H1 (cell line): ENCODE results near the gene FGGY. TPM values are rescaled to one million over a fixed set of nuclear protein-coding genes. Genes with fewer than 3 reads are reported as not detected.

Experiments used
- CTCF ChIA-PET: fragments of 300-600 bp; sonication (Branson Sonifier 250); formaldehyde crosslinking; loops from one replicate; lab custom pipeline; 2021; ENCODE audit not compliant: partially characterized antibody; lab: Charles Lee
- POLR2A ChIA-PET: fragments of 300-600 bp; sonication (Branson Sonifier 250); formaldehyde crosslinking; loops from one replicate; lab custom pipeline; 2021; ENCODE audit warnings: inconsistent platforms; ENCODE audit not compliant: partially characterized antibody; lab: Charles Lee
- DNase-seq, 2 experiments: peaks; one replicate each; pipeline versions ENCODE4 v3.0.0 to v3.0.0-alpha.2; 2010 to 2022; ENCODE audit warnings: low spot score in 2 of 2, low read depth in 1 of 2, mixed read lengths in 1 of 2
- FAIRE-seq: peaks from 2 replicates; lab custom pipeline; 2011; peaks lifted over from hg19 to GRCh38; lab: Jason Lieb, UNC
- H2AFZ ChIP-seq: 2 replicates; pipeline ENCODE4 v1.8.1; 2012; ENCODE audit warnings: low read length, inconsistent platforms
- H2AK5ac ChIP-seq: 2 replicates; pipeline ENCODE4 v1.6.1; 2013; ENCODE audit warnings: low read depth, low read length
- H2BK120ac ChIP-seq: replicated peaks from 2 replicates; pipeline ENCODE3; 2013; ENCODE audit warnings: low read depth, low read length, inconsistent platforms
- H2BK12ac ChIP-seq: 2 replicates; pipeline ENCODE4 v1.6.1; 2013; ENCODE audit warnings: low read depth, low read length
- H2BK15ac ChIP-seq: 2 replicates; pipeline ENCODE4 v1.6.1; 2013; ENCODE audit warnings: low read length
- H2BK20ac ChIP-seq: 2 replicates; pipeline ENCODE4 v1.6.1; 2013; ENCODE audit warnings: low read length
- H2BK5ac ChIP-seq: 2 replicates; pipeline ENCODE4 v1.6.1; 2013; ENCODE audit warnings: low read depth, low read length
- H3K14ac ChIP-seq: 2 replicates; pipeline ENCODE4 v1.6.1; 2013; ENCODE audit warnings: inconsistent platforms; ENCODE audit not compliant: insufficient read length
- H3K18ac ChIP-seq: 2 replicates; pipeline ENCODE4 v1.6.1; 2013; ENCODE audit warnings: low read length; ENCODE audit errors: extremely low read depth
- H3K23ac ChIP-seq: 2 replicates; pipeline ENCODE4 v1.6.1; 2013; ENCODE audit warnings: inconsistent platforms; ENCODE audit not compliant: insufficient read length
- H3K23me2 ChIP-seq: 2 replicates; pipeline ENCODE4 v1.6.1; 2013; ENCODE audit warnings: low read depth, low read length
- H3K27ac ChIP-seq: 2 replicates; pipeline ENCODE4 v1.6.1; 2011; ENCODE audit warnings: low read depth, low read length, inconsistent platforms
- H3K27me3 ChIP-seq, 4 experiments: replicated peaks in 1 of 4; 1 replicate in 1 of 4; 2 replicates in 3 of 4; pipeline versions ENCODE4 v1.6.1 to v1.8.1; 2011 to 2013; ENCODE audit warnings: low read length in 3 of 4, mild to moderate bottlenecking in 3 of 4, inconsistent platforms in 2 of 4, mixed read lengths in 2 of 4, moderate library complexity in 1 of 4; ENCODE audit not compliant: control insufficient read depth in 3 of 4, insufficient read depth in 3 of 4; ENCODE audit errors: extremely low read depth in 1 of 4
- H3K36me3 ChIP-seq, 4 experiments: 2 replicates each; pipeline versions ENCODE4 v1.6.1 to v1.8.1; 2011 to 2013; ENCODE audit warnings: mild to moderate bottlenecking in 4 of 4, low read length in 3 of 4, moderate library complexity in 2 of 4, control low read depth in 1 of 4, inconsistent platforms in 1 of 4; ENCODE audit not compliant: insufficient read depth in 4 of 4, control insufficient read depth in 2 of 4
- H3K4ac ChIP-seq: replicated peaks from 2 replicates; pipeline ENCODE3; 2013; ENCODE audit warnings: low read length, low read depth, mixed read lengths, inconsistent platforms; ENCODE audit not compliant: insufficient read length
- H3K4me1 ChIP-seq, 4 experiments: replicated peaks in 1 of 4; 1 replicate in 1 of 4; 2 replicates in 3 of 4; pipeline versions ENCODE4 v1.6.1 to v1.8.1; 2011 to 2013; ENCODE audit warnings: low read length in 3 of 4, inconsistent platforms in 2 of 4, mixed read lengths in 1 of 4; ENCODE audit not compliant: insufficient read depth in 4 of 4, control insufficient read depth in 3 of 4
- H3K4me2 ChIP-seq, 2 experiments: 2 replicates each; pipeline versions ENCODE4 v1.6.1 to v1.8.1; 2011 to 2013; ENCODE audit warnings: low read depth in 2 of 2, low read length in 2 of 2, control low read depth in 1 of 2, inconsistent platforms in 1 of 2, mild to moderate bottlenecking in 1 of 2; ENCODE audit not compliant: insufficient read depth in 1 of 2
- H3K4me3 ChIP-seq, 4 experiments: fragments of 200-600, 300-600 bp in 1 of 4; sonication (generic), shearing (Covaris generic), sonication (Bioruptor Twin) in 1 of 4; 2 replicates each; pipeline versions ENCODE4 v1.5.1 to v1.8.1; 2011 to 2016; ENCODE audit warnings: low read length in 4 of 4, low read depth in 3 of 4, control low read depth in 2 of 4, inconsistent platforms in 2 of 4, mild to moderate bottlenecking in 2 of 4, mixed read lengths in 1 of 4, moderate library complexity in 1 of 4; ENCODE audit not compliant: insufficient read depth in 2 of 4; ENCODE audit errors: extremely low read depth in 1 of 4
- H3K56ac ChIP-seq: replicated peaks from 2 replicates; pipeline ENCODE3; 2013; ENCODE audit warnings: low read depth, mild to moderate bottlenecking, mixed read lengths, low read length, inconsistent platforms; ENCODE audit not compliant: insufficient read length
- H3K79me1 ChIP-seq: 2 replicates; pipeline ENCODE4 v1.6.1; 2013; ENCODE audit warnings: low read depth, low read length, control low read depth
- H3K79me2 ChIP-seq, 2 experiments: 2 replicates each; pipeline versions ENCODE4 v1.6.1 to v1.8.1; 2012 to 2013; ENCODE audit warnings: low read length in 2 of 2, mild to moderate bottlenecking in 2 of 2, inconsistent platforms in 1 of 2; ENCODE audit not compliant: insufficient read depth in 2 of 2, control insufficient read depth in 1 of 2
- H3K9ac ChIP-seq, 4 experiments: replicated peaks in 1 of 4; 1 replicate in 1 of 4; 2 replicates in 3 of 4; pipeline versions ENCODE4 v1.6.1 to v1.8.1; 2011 to 2013; ENCODE audit warnings: low read depth in 3 of 4, low read length in 3 of 4, control low read depth in 2 of 4, mild to moderate bottlenecking in 2 of 4, moderate library complexity in 2 of 4, inconsistent platforms in 1 of 4; ENCODE audit errors: extremely low read depth in 1 of 4
- H3K9me3 ChIP-seq, 2 experiments: 2 replicates each; pipeline versions ENCODE4 v1.6.1 to v1.8.1; 2012 to 2013; ENCODE audit warnings: mild to moderate bottlenecking in 2 of 2, moderate library complexity in 2 of 2, control low read depth in 1 of 2, inconsistent platforms in 1 of 2, low read depth in 1 of 2, low read length in 1 of 2, mixed read lengths in 1 of 2; ENCODE audit not compliant: insufficient read depth in 2 of 2
- H4K20me1 ChIP-seq, 2 experiments: replicated peaks in 1 of 2; 2 replicates each; pipeline versions ENCODE3 to v1.8.1; 2011 to 2013; ENCODE audit warnings: inconsistent platforms in 2 of 2, low read length in 2 of 2, mild to moderate bottlenecking in 1 of 2; ENCODE audit not compliant: insufficient read depth in 2 of 2, control insufficient read depth in 1 of 2
- H4K5ac ChIP-seq: 2 replicates; pipeline ENCODE4 v1.6.1; 2013; ENCODE audit warnings: low read length, low read depth, mixed read lengths, inconsistent platforms; ENCODE audit not compliant: insufficient read length
- H4K8ac ChIP-seq: 2 replicates; pipeline ENCODE4 v1.8.0; 2013; ENCODE audit warnings: mild to moderate bottlenecking, moderate library complexity, low read length, inconsistent platforms; ENCODE audit not compliant: insufficient read depth; ENCODE audit errors: extremely low read depth
- H4K91ac ChIP-seq: replicated peaks from 2 replicates; pipeline ENCODE3; 2013; ENCODE audit warnings: low read length, mixed read lengths, inconsistent platforms; ENCODE audit not compliant: insufficient read length
- BRCA1 ChIP-seq: IDR thresholded peaks from 2 replicates; pipeline ENCODE4 v1.6.1; 2012; ENCODE audit warnings: low read depth, low read length, improper control_type of control experiment
- HDAC2 ChIP-seq, 2 experiments: fragments of 300-600 bp in 1 of 2; sonication (generic) in 1 of 2; IDR thresholded peaks; 2 replicates each; pipeline ENCODE4 v1.6.1; 2011 to 2012; ENCODE audit warnings: low read depth in 2 of 2, low read length in 2 of 2, mild to moderate bottlenecking in 2 of 2, moderate library complexity in 2 of 2, borderline replicate concordance in 1 of 2, inconsistent platforms in 1 of 2
- KDM1A ChIP-seq: fragments of 200-600, 300-600 bp; sonication (generic); IDR thresholded peaks from 2 replicates; pipeline ENCODE4 v1.7.1; 2016; ENCODE audit warnings: mild to moderate bottlenecking, low read length, borderline replicate concordance
- PHF8 ChIP-seq: fragments of 200-600 bp; sonication (generic); conservative IDR thresholded peaks from 2 replicates; pipeline ENCODE4 v1.7.1; 2012; ENCODE audit warnings: low read depth, mild to moderate bottlenecking, inconsistent platforms, low read length, moderate library complexity
- POU5F1 ChIP-seq: IDR thresholded peaks from 2 replicates; pipeline ENCODE4 v1.6.1; 2011; ENCODE audit warnings: low read depth, mild to moderate bottlenecking, low read length, moderate library complexity
- YY1 ChIP-seq: IDR thresholded peaks from 2 replicates; pipeline ENCODE4 v1.6.1; 2011; ENCODE audit warnings: low read depth, mild to moderate bottlenecking, low read length
- WGBS, 2 experiments: shearing (Covaris generic) in 1 of 2; methylation state at CpG; one replicate each; pipeline versions ENCODE4 v1.1.6 to v1.1.7; 2013 to 2015; ENCODE audit warnings: low lambda C conversion rate in 2 of 2, mixed read lengths in 2 of 2, inconsistent platforms in 1 of 2, low coverage in 1 of 2, missing lambda C conversion rate in 1 of 2; ENCODE audit not compliant: insufficient replicate concordance in 2 of 2, insufficient coverage in 1 of 2, insufficient read length in 1 of 2; ENCODE audit errors: extremely low coverage in 1 of 2, missing lambda C conversion rate in 1 of 2; 5-methylcytosine and 5-hydroxymethylcytosine counted together
- polyA plus RNA-seq, 7 experiments: library from polyadenylated mRNA; depleted of rRNA in 3 of 7; stranded (reverse) in 5 of 7; unstranded in 2 of 7; fragments of >200 nt in 5 of 7; fragments of 200-250 nt in 2 of 7; gene quantifications; 1 replicate in 5 of 7; 2 replicates in 1 of 7; 4 replicates in 1 of 7; pipeline versions ENCODE4 v1.2.1 to v1.2.3, GENCODE V29; 2011 to 2013; ENCODE audit warnings: missing spikeins in 2 of 7, mixed read lengths in 2 of 7
- total RNA-seq: library from RNA; stranded (reverse); fragmentation: NEBNext Ultra II Directional; extraction: Animal tissue kit (Norgen Biotek cat#: 25700); gene quantifications from 2 replicates; pipeline ENCODE4 v1.2.1, GENCODE V29; 2021

FGGY gene
- total and polyA plus RNA-seq, 2 of the 8 experiments (the other 6 are each of a cell fraction or from before 2014, with no cell fraction given): 10.3 to 12.5 TPM

DNA sequence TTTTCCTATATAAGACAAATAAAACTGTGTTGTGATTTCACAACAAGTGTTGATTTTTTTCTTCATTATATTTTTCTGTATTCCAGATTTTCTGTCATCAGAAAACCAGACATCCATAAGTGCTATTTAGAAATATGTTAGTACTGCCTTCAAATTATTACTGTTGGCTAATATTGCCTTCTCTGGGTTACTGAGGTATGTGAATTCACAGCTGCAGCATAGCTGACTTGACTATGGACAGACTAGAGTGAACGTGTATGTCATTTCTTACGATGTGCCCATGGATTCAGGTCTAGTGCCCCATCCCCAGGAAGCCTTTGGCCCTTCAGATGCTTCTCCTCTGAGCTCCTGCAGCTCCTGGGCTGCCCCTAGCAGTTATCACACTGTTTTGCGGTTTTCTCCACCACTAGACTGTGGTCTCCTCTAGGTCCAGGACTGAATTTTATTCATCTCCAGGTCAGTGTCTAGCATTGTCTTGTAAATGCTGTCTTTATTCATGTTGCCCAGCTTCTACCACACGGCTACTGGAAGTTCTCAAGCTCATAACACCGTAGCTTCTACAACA, 118.5 kb downstream of the FGGY start:
- H3K27ac ChIP-seq: no peak overlapping the region
- POLR2A ChIA-PET: no interaction called here

More for the DNA sequence above, 118.5 kb downstream of the FGGY start:
- Histone ChIP-seq H4K5ac (no peak overlapping the region), H3K4me3 (no peak overlapping the region), H3K27me3 (no peaks in the 10 kb centered on the region), H3K14ac (no peak overlapping the region), H3K23ac (no peak overlapping the region), H4K91ac (no peak overlapping the region), H3K79me1 (no peaks in the 10 kb centered on the region), H2BK120ac (no peak overlapping the region), H4K20me1 (no peaks in the 10 kb centered on the region), H3K4me2 (no peak overlapping the region), H3K9ac (no peak overlapping the region), H3K4me1 (peaks cover 0 to 9% (median 5%) of the 10 kb centered on the region in 4 experiments; a peak in 3 of 7 replicates), H2BK12ac (no peak overlapping the region), H2AK5ac (no peak overlapping the region), H2BK5ac (no peak overlapping the region), H3K9me3 (no peaks in the 10 kb centered on the region), H3K4ac (no peak overlapping the region), H2BK20ac (no peak overlapping the region), H2BK15ac (no peak overlapping the region), H3K36me3 (no peaks in the 10 kb centered on the region), H2AFZ (no peak overlapping the region), H3K79me2 (no peaks in the 10 kb centered on the region), H3K18ac (no peak overlapping the region), H3K56ac (no peak overlapping the region), H4K8ac (no peak overlapping the region), H3K23me2 (no peaks in the 10 kb centered on the region)
- no peak for TF ChIP-seq BRCA1
- TF ChIP-seq KDM1A: no peak
- TF ChIP-seq YY1: no peak
- TF ChIP-seq HDAC2 (IDR thresholded peaks at IDR 0.05; ENCODE audit: borderline replicate concordance in 1 of 2, low read depth in 2 of 2, low read length in 2 of 2): no peak
- TF ChIP-seq PHF8: no peak
- no peak for TF ChIP-seq POU5F1
- 90% methylated on average over 5 of the region's 5 CpGs; no CpG with 5 or more reads in 1 of the 2 experiments for WGBS, 2 experiments
- FAIRE-seq (no peak), DNase-seq (no peak)
- CTCF ChIA-PET: interaction anchor here (0.6 to 2.0 kb wide), 4 partner anchors 12 to 284 kb away, joined by 3 to 5 read pairs (median 3); no protein-coding TSS in a partner anchor
